GM18498 (cell line): ENCODE data around the gene NFAM1.

Experiments
- ATAC-seq: cut with Tn5 transposase; IDR thresholded peaks from one replicate; pipeline ENCODE4 v1.9.1; 2021; ENCODE audit warnings: mild to moderate bottlenecking, moderate library complexity; ENCODE audit not compliant: unreplicated experiment

NFAM1 gene

GRCh38 chr22:42363892-42364291, 68.3 kb downstream of the NFAM1 start:
- no peak for ATAC-seq

- ATAC-seq = no peak
Observed at GRCh38 chr22:42361523-42361922, 70.7 kb downstream of the NFAM1 start.

- ATAC-seq = no peak
Observed at GRCh38 chr22:42360348-42360747, 71.9 kb downstream of the NFAM1 start.

GRCh38 chr22:42358643-42359558, 73.3 kb downstream of the NFAM1 start:
- ATAC-seq = no peak

GRCh38 chr22:42357634-42358296, 74.4 kb downstream of the NFAM1 start:
- ATAC-seq = no peak

GRCh38 chr22:42357221-42357620, 75.0 kb downstream of the NFAM1 start:
- no peak for ATAC-seq

GRCh38 chr22:42356533-42356932, 75.7 kb downstream of the NFAM1 start:
- no peak for ATAC-seq

- no peak for ATAC-seq
Observed at GRCh38 chr22:42353883-42354727, 78.1 kb downstream of the NFAM1 start.

- no peak for ATAC-seq
Observed at GRCh38 chr22:42350373-42350772, 81.8 kb downstream of the NFAM1 start.

- ATAC-seq = no peak
Observed at GRCh38 chr22:42347281-42347824, 84.8 kb downstream of the NFAM1 start.

- ATAC-seq = no peak
Observed at GRCh38 chr22:42346722-42347121, 85.5 kb downstream of the NFAM1 start.

- no peak for ATAC-seq
Observed at GRCh38 chr22:42345458-42345857, 86.7 kb downstream of the NFAM1 start.

- ATAC-seq = no peak
Observed at GRCh38 chr22:42344361-42344905, 87.8 kb downstream of the NFAM1 start.

- ATAC-seq = no peak
Observed at GRCh38 chr22:42343531-42344081, 88.6 kb downstream of the NFAM1 start.

GRCh38 chr22:42343121-42343454, 89.1 kb downstream of the NFAM1 start:
- ATAC-seq = no peak

- ATAC-seq = no peak
Observed at GRCh38 chr22:42342426-42343120, 89.6 kb downstream of the NFAM1 start.

- ATAC-seq = no peak
Observed at GRCh38 chr22:42341779-42342178, 90.4 kb downstream of the NFAM1 start.

- no peak for ATAC-seq
Observed at GRCh38 chr22:42340829-42341383, 91.3 kb downstream of the NFAM1 start.

GRCh38 chr22:42340150-42340549, 92.1 kb downstream of the NFAM1 start:
- ATAC-seq = no peak

- ATAC-seq = no peak
Observed at GRCh38 chr22:42338479-42338878, 93.7 kb downstream of the NFAM1 start.
